Measurements from ENCODE around the gene MDH2.
"Not testable (repeated sequence)": the region's sequence is repeated elsewhere in the genome, so short reads cannot be mapped to it uniquely, and the experiment has no call there.

MDH2 gene

GRCh38 chr7:76108540-76109233 lies 60.8 kb downstream of the MDH2 start:
- DNase-seq (ENCODE audit: low read depth, low spot score) = no peak

GRCh38 chr7:76113042-76113630 lies 65.2 kb downstream of the MDH2 start:
- not testable (repeated sequence) for DNase-seq (ENCODE audit: low read depth, low spot score)

GRCh38 chr7:76114742-76115141 lies 66.8 kb downstream of the MDH2 start:
- DNase-seq (ENCODE audit: low read depth, low spot score) = not testable (repeated sequence)
